Ramos (cell line): Measurements from ENCODE around the gene JMJD1C.
"Not testable (repeated sequence)": the region's sequence is repeated elsewhere in the genome, so short reads cannot be mapped to it uniquely, and the experiment has no call there.

Experiments
- in situ Hi-C: fragments of 300-500 bp; cut with MboI; formaldehyde crosslinking; loops from one replicate; pipeline ENCODE4 v1.14.3; 2022; ENCODE audit warnings: low sequenced_read_pairs; ENCODE audit not compliant: unreplicated experiment

JMJD1C gene

DNA sequence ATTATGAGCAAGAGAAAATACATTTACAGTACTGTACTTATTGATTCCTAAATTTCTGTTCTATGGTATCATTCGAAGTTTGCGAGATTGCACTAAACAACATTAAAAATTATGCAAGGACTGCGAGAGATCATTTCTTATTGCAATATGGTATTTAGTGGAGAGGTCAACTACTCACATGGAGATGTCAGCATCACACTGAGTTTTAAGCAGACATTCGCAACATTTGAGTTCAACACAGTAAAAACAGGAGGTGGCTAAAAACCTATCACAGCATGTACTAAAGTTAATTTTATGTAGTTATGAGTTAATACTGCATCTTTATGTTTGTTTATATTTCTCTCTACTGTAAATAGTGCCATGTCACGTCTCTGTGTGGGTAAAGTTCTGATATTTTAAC lies 53.5 kb downstream of the JMJD1C start:
- in situ Hi-C loops: no loop called here

DNA sequence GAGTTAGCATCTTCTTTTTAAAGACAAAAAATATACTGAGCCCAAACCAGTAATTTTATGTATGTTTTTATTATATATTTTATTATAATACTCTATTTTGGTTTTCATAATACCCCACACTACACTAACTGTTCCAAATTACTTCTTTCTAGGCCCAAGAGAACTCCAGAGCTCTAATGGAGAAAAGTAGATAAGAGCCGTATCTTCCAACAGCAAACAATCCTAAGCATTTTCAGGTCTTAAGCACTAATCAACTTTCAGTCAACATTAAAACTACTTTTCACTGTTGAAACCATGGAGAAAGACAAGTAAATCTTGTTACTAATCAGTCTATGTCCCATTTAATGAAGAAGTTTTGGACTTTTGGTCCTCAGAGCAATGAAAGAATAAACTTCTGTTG lies 55.1 kb downstream of the JMJD1C start:
- in situ Hi-C loops: no loop called here

DNA sequence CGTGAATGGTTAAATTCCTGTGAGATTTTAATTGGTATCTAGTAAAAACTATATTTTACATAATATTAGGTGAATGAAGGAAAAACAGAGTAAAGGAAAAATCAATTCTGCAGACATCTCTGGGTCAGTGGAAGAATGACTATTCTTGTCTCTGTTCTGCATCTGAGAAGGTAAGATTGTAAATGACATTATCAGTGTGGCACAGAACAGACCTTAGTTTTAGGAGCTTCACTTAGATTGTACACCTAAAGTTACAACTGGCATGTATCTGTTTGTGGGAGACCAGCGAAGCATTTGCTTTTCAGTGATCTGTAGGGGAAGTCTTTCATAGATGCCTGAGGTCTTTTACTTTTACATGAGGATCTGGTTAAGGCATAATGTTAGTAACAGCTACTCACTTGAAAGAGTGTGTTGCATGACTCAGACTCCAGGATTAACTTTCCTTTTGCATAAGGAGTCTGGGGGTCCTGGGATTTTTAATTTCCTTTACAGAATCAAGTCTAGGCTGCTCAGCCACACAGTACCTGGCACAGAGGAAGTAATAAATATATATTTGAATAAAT lies 56.2 kb downstream of the JMJD1C start:
- in situ Hi-C loops: no loop called here

DNA sequence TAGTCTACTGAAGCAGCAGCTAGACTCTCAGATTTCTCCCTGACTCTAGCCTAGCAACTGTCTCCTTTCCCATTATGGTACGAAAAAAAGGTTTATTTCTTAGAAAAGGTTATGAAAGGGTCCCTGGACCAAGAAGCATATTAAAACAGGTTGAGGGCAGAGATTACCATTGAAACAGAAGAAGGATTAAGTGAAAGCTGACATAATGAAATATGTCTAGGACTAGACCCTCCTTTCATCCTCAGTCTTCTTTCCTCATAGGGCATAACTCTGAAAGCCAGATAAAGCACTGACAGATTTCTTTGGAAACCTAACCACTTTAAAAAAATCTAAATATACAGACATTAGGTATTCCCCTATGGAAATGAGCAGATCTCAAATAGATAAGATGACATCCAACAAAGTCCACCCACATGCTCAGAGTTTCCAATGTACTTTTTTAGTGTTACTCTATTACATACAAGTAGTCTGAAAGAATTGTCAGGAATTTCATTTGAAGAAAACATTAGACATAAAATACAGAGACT lies 58.6 kb downstream of the JMJD1C start:
- in situ Hi-C loops: no loop called here

DNA sequence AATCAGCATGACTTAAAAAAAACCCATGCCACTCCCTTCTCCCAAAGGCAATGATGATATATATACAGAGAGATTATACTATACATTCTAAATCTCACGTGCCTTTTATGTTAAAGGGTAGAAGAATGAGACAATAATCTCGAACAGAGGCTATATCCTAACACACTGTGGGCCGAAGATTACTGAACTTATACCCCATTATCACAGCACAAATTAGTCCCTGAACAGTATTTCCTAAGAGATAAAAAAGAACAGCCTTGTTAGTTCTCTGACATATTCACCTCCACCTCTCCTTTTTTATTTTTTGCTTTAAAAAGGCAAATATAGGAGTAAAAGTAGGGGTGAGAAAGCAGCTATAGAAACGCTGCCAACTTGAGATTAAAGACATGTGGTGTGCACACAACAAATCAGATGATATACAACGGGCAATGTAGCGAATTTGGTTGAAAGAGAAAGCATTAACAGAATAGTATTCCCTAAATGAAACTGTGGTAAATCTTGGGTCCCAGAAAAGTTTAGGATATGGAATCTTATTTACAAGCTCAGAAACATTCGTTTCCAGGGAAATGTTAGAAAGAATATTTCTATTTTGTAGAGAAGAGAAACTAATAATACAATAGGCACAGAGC lies 69.5 kb downstream of the JMJD1C start:
- in situ Hi-C loops: no loop called here

DNA sequence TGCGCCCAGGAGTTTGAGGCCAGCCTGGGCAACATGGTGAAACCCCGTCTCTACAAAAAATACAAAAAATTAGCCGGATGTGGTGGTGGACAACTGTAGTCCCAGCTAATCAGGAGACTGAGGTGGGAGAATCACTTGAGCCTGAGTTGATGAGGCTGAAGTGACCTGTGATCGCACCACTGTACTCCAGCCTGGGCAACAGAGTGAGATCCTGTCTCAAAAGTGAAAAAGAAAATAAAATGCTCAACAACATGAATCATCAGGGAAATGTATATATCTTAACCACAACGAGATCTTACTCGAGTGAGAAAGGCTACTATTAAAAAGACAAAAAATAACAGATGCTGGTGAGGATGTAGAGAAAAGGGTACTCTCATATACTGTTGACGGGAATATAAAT lies 72.7 kb downstream of the JMJD1C start:
- in situ Hi-C loops: no loop called here

DNA sequence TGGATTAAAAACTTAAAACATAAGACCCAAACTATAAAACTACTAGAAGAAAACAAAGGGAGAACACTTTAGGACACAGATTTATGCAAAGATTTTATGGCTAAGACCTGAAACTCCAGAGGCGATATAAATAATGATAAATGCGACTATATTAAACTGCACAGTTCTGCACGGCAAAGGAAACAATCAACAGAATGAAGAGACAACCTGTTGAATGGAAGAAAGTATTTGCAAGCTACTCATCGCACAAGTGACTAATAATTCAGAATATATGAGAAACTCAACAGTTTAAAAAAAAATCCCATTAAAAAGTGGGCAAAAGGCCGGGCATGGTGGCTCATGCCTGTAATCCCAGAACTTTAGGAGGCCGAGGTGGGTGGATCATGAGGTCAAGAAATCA lies 73.6 kb downstream of the JMJD1C start:
- in situ Hi-C loops: no loop called here

DNA sequence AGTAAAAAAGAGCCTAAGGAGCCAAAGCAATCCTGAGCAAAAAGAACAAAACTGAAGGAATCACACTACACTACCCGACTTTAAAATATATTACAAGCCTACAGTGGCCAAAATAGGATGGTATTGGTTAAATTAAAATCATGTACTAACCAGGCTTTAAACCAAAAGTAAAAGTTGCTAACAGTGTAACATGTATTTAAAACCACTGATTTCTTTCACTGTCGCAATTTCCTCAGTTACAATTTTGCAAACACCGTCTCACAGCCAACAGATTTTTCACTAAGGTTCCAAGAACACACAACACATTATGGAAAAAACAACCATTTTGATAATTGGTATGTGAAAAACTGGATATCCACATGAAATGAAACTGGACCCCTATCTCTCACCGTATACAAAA lies 74.0 kb downstream of the JMJD1C start:
- in situ Hi-C loops: no loop called here

DNA sequence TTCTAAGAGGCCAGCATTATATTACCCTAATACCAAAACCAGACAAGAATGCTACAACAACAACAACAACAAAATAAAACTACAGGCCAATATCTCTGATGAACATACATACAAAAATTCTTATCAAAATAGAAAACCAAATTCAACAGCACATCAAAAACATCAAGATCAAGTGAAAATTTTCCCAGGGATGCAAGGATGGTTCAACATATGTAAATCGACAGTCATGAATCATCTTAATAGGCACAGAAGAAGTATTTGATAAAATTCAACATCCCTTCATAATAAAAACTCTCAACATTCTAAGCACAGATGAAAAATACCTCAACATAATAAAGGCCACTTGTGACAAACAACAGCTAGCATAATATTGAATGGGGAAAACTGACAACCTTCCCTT lies 75.3 kb downstream of the JMJD1C start:
- in situ Hi-C loops: no loop called here

DNA sequence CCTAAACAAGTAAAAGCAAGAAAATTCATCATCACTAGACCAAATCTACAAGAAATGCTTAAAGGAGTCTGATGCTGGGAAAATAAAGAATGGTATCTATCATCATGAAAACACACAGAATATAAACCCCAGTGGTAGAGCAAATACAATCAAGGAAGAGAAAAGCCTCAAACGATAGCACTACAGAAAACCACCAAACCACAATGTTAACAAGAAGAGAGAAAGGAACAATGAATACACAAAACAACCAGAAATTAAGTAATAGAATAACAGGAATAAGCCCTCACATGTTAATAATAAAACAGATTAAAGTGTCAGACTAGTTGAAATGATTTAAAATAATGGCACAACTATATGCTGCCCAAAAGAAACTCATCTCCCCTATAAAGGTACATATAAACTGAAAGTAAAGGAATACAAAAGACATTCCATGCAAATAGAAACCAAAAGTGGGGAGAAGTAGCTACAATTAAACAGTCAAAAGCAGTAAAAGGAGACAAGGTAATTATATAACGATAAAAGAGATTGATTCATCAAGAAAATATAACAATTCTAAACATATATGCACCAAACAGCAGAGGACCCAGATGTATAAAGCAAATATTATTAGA lies 77.3 kb downstream of the JMJD1C start:
- in situ Hi-C loops: no loop called here

DNA sequence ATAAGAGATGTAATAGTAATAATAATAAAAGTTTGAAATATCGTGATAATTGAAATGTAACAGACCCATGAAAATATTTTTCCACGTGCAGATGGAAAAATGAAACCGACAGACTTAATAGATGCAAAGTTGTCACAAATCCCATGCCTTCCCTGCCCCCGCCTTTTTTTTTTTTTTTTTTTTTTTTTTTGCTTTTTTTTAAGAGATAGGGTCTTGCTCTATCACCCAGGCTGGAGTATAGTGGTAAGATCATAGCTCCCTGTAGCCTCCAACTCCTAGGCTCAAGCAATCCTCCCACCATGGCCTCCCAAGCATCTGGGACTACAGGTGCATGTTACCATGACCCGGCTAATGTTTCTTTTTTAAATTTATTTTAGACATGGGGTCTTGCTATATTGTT lies 80.5 kb downstream of the JMJD1C start:
- in situ Hi-C loops: no loop called here

DNA sequence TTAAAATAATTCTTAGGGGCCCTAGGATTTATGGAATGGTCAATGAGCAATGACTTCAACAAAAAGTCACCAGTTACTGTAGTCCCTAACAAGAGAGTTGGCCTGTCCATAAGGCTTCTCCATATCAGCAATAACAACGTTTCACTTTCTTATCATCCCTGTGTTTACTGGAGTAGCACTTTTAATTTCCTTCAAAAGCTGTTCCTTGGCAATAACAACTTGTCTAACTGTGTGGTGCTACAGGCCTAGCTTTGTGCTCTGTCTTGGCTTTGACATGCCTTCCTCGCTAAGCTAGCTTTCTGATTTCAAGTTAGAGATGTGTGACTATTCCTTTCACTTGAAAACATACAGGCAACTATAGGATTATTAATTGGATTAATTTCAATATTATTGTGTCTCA lies 81.1 kb downstream of the JMJD1C start:
- in situ Hi-C loops: no loop called here

DNA sequence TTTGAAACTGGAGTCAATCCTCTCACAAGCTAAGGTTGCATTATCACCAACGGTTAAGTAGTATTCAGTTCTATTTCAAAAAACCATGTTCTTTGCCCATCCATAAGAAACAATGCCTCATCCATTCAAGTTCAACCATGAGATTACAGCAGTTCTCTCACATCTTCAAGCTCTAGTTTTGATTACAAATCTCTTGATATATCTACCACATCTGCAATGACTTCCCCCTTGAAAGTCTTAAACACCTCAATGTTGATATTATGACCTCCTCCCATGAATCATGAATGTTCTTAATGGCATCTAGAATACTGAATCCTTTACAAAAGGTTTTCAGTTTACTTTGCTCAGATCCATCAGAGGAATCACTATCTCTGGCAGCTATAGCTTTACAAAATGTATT lies 81.8 kb downstream of the JMJD1C start:
- in situ Hi-C loops: no loop called here

DNA sequence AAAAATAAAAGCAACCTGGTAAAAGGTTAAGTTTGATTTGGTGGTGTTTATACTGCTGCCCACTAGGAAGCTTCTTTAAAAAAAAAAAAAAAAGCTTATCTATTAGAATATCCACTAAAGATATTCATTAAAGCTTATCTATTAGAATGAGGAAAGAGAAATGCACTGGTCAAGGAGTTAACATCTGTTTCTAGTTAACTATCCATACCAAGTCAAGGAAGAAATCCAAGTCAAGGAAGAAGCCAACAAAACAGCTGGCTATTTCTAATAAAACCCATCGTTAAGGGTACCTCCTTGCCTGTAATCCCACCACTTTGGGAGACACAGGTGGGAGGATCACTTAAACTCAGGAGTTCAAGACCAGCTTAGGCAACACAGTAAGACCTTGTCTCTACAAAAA lies 82.6 kb downstream of the JMJD1C start:
- in situ Hi-C loops: no loop called here

DNA sequence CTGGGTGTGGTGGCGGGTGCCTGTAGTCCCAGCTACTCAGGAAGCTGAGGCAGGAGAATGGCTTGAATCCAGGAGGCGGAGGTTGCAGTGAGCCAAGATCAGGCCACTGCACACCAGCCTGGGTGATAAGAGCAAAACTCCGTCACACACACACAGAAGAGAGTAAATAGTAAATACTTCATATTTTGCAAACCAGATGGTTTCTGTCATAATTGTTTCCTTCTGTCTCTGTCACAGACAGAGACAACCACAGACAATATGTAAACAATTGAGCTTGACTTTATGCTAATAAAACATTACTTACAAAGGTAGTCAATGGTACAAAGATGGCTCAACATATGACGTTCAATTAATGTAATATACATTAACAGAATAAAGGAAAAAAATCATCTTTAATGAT lies 83.7 kb downstream of the JMJD1C start:
- in situ Hi-C loops: no loop called here

DNA sequence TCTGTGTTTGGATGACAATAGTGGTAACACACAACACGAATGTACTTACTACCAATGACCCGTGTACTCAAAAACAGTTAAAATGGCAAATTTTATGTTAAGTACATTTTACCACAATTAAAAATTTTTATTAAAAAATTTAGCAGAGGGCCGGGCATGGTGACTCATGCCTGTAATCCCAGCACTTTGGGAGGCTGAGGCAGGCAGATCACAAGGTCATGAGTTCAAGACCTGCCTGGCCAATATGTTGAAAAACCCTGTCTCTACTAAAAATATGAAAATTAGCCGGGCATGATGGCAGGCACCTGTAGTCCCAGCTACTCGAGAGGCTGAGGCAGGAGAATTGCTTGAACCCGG lies 88.5 kb downstream of the JMJD1C start:
- in situ Hi-C loops: not testable (repeated sequence)

DNA sequence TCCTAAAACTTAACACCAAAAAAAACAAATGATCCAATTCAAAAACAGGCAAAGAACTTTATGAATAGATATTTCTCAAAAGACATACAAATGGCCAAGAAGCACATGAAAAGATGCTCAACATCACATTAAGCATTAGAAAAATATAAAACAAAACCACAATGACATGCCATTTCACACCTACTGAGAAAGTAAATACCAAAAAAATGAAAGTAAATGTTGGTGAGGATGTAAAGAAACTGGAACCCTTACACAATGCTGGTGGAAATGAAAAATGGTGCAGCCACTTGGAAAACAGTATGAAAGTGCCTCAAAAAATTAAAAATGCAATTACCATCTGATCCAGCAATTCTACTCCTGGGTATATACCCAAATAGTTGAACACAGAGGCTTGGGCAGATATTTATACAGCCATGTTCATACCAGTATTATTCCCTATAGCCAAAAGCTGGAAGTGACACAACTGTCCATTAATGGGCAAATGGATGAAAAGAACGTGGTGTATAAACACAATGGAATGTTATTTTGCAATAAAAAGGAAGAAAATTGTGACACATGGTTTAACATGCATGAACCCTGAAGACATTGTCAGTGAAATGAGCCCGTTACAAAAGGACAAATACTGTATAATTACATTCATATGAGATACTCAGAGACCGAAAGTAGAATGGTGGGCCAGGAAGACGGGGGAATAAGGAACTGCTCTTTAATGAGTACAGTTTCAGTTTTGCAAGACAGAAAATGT lies 89.0 kb downstream of the JMJD1C start:
- in situ Hi-C loops: no loop called here

DNA sequence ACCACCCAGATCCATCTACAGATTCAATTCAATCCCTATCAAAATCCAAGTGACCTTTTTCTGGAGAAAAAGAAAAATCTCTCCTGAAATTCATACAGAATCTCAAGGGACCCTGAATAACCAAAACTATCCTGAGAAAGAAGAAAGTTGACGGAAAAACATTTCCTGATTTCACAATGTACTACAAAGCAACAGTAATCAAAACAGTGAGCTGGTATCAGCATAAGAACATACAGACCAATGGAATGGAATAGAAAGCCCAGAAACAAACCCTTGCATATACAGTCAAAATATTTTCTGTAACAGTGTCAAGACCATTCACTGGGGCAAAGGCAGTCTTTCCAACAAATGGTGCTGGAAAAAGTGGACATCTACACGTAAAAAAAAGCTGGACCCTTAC lies 89.9 kb downstream of the JMJD1C start:
- in situ Hi-C loops: no loop called here

DNA sequence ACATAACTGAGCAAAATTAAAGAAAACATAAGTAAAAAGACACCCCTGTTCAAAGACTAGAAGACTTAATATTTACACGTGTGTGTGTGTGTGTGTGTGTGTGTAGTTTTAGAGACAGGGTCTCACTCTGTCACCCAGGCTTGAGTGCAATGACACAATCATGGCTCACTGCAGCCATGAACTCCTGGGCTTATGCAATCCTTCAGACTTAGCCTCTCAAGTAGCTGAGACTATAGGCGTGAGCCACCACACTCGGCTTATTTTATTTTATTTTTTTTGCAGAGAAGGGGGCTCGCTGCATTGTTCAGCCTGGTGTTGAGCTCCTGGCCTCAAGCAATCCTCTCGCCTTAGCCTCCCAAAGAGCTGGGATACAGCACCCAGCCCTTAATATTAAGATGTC lies 90.3 kb downstream of the JMJD1C start:
- in situ Hi-C loops: no loop called here

DNA sequence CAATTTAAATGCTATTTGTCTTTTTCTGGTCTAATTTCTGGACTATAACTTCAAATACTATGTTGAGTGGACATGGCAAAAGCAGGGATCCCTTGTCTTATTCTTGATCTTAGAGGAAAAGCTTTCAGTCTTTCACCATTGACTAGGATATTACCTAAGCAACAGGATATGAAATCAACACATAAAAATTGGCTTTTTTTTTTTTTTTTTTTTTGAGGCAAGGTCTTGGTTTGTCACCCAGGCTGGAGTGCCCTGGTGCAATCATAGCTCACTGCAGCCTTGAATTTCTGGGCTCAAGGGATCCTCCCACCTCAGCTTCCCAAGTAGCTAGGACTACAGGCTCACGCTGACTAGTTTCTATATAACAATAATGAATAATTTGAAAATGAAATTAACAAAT lies 90.8 kb downstream of the JMJD1C start:
- in situ Hi-C loops: no loop called here

DNA sequence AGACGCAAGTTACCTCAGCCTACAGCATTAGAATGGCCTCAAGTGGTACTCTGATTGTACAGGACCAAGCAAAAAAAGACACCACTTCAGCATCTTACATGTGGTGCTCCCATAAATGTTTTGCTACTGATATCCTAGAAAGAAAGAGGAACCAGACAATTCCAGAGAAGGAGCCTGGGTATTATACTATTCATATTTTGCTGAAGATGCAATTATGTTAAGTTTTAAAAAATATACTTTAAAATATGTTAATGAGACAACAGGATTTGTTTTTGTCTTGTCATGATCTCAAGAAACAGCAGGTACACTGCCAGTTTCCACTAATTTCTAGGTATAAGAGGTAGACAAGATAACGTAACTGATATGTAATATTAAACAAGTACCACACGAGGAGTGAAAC lies 92.6 kb downstream of the JMJD1C start:
- in situ Hi-C loops: no loop called here
